Measurements from ENCODE around the gene MGRN1. TPM values are rescaled to one million over a fixed set of nuclear protein-coding genes. Genes with fewer than 3 reads are reported as not detected.
A peak's percentile ranks its signal among the peaks of the same experiment; 100 is the strongest.

The MGRN1 gene
- total RNA-seq, 3 donors from 2014 or later, result 72.3 to 80.2 (median 77.0) TPM

DNA sequence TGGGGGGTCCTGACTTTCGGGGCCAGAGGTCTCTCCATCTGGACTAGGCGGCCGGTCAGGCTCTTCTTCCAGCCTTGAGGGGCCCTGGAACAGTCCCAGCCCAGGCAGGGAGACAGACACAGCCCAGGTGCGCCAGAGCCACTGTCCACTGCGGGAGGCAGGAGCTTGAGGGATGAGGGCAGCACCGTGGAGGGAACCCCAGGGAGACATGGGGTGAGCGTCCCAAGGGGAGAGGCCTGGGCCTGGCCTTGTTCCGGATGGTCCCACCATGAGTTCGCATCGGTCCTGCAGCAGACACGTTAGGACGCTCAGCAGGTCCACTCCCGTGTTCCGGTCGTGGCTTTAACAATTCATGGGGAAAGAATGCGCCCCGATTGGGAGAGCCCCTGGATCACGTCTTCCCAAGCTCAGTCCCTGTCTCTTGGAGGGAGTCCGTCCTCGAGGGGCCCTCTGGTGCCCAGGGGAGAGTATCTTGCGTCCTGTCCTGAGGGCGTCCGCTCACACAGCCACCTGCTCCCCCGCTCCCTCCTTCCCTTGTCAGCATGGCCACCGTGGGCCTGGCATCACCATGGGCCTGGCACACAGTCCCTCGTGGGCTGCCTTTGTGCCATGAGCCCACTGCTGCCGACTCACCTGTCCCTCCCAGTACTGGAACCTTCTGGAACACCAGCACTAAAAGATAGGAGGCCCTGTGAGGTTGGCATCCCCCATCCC lies 62.0 kb downstream of the MGRN1 start:
- ATAC-seq (no peak), DNase-seq (peak in 1 of 3 donors; percentile 45)
- Histone ChIP-seq H3K36me3 (ENCODE audit: low read depth) (no peaks in the 10 kb centered on the region), H3K4me3 (no peak overlapping the region), H3K9me3 (no peaks in the 10 kb centered on the region), H3K4me1 (ENCODE audit: low read depth) (no peaks in the 10 kb centered on the region)
- TF ChIP-seq, protein P1, sequence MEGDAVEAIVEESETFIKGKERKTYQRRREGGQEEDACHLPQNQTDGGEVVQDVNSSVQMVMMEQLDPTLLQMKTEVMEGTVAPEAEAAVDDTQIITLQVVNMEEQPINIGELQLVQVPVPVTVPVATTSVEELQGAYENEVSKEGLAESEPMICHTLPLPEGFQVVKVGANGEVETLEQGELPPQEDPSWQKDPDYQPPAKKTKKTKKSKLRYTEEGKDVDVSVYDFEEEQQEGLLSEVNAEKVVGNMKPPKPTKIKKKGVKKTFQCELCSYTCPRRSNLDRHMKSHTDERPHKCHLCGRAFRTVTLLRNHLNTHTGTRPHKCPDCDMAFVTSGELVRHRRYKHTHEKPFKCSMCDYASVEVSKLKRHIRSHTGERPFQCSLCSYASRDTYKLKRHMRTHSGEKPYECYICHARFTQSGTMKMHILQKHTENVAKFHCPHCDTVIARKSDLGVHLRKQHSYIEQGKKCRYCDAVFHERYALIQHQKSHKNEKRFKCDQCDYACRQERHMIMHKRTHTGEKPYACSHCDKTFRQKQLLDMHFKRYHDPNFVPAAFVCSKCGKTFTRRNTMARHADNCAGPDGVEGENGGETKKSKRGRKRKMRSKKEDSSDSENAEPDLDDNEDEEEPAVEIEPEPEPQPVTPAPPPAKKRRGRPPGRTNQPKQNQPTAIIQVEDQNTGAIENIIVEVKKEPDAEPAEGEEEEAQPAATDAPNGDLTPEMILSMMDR (IDR thresholded peaks at IDR 0.05), result no peak
- intact Hi-C loops (cut with DNase I, micrococcal nuclease), result no loop called here

DNA sequence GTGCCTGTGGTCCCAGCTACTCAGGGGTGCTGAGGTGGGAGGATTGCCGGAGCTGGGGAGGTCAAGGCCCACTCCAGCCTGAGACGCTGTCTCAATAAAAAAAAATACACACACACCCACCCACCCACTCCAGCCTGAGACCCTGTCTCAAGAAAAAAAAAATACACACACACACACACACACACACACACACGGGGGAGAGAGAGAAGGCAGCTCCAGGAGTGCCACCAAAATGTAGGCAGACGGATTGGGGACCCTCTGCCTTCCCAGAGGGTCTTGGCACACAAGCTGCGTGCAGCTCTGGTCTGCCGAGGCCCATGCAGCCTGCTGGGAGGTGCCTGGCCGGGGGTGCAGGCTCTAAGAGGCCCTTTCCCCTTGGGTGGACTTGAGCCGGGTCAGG lies 62.8 kb downstream of the MGRN1 start:
- intact Hi-C loops (cut with DNase I, micrococcal nuclease), result no loop called here
- DNase-seq (no peak), ATAC-seq (no peak)
- H3K9me3 ChIP-seq, result no peaks in the 10 kb centered on the region
- H3K4me1 ChIP-seq (ENCODE audit: low read depth), result peaks cover 4% of the 10 kb centered on the region
- TF ChIP-seq, protein P1 (IDR thresholded peaks at IDR 0.05), result no peak
- H3K36me3 ChIP-seq (ENCODE audit: low read depth), result no peaks in the 10 kb centered on the region
- H3K4me3 ChIP-seq, result no peak overlapping the region

DNA sequence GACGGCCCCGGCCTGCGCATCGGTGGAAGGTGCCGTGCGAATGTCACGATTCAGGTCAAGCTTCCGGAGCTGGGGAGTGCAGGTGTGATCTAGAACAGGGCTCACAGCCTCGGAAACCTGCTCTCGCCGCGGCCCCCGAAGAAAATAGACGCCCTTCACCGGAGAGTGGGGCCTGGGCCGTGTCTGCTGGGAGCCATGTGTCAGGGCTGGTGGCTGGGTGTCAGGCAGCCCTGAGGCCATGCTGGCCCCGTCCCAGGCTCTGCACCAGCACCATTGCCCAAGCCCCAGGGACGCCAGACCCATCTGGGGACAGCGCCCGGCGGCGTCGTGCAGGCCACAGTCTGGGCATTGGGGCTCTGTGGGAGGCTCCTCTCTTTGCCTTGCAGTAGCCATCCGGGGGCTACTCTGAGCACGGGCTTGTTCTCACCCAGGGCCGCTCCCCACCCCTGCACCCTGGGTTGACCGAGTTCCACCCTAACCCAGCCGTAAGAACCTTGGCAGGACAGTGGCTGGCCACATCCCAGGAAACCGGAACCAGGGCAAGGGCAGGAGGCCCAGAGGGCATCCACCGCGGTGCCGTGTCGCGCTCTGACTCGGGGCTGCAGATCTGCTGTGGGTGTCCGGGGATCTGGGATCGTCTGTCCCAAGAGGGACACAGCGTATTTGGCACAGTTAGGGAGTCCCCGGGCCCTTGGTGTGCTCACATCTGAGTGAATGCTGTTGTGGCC lies 63.5 kb downstream of the MGRN1 start:
- H3K36me3 ChIP-seq (ENCODE audit: low read depth), result no peaks in the 10 kb centered on the region
- peak in 1 of 3 donors; percentile 48 for DNase-seq

DNA sequence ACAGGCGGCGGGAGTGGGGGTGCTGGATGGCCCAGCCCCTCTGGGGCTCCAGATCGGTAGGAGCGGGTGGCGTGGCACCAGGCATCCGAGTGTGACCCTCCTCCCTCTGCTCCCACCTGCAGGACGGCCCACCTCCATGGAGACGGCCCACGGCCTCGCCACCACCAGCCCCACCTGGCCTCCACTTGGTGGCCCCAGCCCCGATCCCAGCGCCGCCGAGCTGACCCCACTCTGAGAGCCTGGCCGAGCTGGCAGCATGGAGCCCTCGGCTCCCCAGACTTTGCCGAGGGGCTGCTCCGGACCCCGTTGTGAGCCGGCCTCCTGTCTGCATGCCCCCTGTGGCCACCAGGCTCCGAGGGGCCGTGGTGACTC lies 64.0 kb downstream of the MGRN1 start:
- Histone ChIP-seq H3K9me3 (no peaks in the 10 kb centered on the region), H3K4me1 (ENCODE audit: low read depth) (peaks cover 9% of the 10 kb centered on the region), H3K36me3 (ENCODE audit: low read depth) (peaks cover 4% of the 10 kb centered on the region), H3K4me3 (no peak overlapping the region)
- TF ChIP-seq, protein P1 (IDR thresholded peaks at IDR 0.05), result no peak
- ATAC-seq (no peak), DNase-seq (no peak)
- intact Hi-C loops (cut with DNase I, micrococcal nuclease), result no loop called here

More for the DNA sequence above, 63.5 kb downstream of the MGRN1 start:
- no peak overlapping the region for H3K4me3 ChIP-seq
- peaks cover 9% of the 10 kb centered on the region for H3K4me1 ChIP-seq (ENCODE audit: low read depth)
- intact Hi-C loops (cut with DNase I, micrococcal nuclease), result no loop called here
- H3K9me3 ChIP-seq, result no peaks in the 10 kb centered on the region
- no peak for ATAC-seq
- TF ChIP-seq, protein P1 (IDR thresholded peaks at IDR 0.05), result no peak

GRCh38 chr16:4689091-4689671 lies 64.6 kb downstream of the MGRN1 start:
- intact Hi-C loops (cut with DNase I, micrococcal nuclease), result no loop called here
- Histone ChIP-seq H3K4me3 (no peak overlapping the region), H3K36me3 (ENCODE audit: low read depth) (peaks cover 4% of the 10 kb centered on the region), H3K4me1 (ENCODE audit: low read depth) (peaks cover 9% of the 10 kb centered on the region), H3K9me3 (no peaks in the 10 kb centered on the region)
- no peak for ATAC-seq
- peak in 1 of 3 donors; percentile 39 for DNase-seq
- TF ChIP-seq, protein P1 (IDR thresholded peaks at IDR 0.05), result no peak
